GM18505 (cell line): ENCODE results near the gene LEMD1.

Source experiments
- ATAC-seq: cut with Tn5 transposase; IDR thresholded peaks from one replicate; pipeline ENCODE4 v1.9.1; 2021; ENCODE audit not compliant: unreplicated experiment
- POLR2A ChIP-seq: IDR thresholded peaks from 4 replicates; pipeline ENCODE4 v1.6.1; 2011; ENCODE audit warnings: borderline replicate concordance; ENCODE audit not compliant: insufficient read depth, insufficient read length; ENCODE audit errors: extremely low read depth

LEMD1 gene

GRCh38 chr1:205355075-205355453, 66.8 kb downstream of the LEMD1 start:
- ATAC-seq, result no peak
- no peak for TF ChIP-seq POLR2A

DNA sequence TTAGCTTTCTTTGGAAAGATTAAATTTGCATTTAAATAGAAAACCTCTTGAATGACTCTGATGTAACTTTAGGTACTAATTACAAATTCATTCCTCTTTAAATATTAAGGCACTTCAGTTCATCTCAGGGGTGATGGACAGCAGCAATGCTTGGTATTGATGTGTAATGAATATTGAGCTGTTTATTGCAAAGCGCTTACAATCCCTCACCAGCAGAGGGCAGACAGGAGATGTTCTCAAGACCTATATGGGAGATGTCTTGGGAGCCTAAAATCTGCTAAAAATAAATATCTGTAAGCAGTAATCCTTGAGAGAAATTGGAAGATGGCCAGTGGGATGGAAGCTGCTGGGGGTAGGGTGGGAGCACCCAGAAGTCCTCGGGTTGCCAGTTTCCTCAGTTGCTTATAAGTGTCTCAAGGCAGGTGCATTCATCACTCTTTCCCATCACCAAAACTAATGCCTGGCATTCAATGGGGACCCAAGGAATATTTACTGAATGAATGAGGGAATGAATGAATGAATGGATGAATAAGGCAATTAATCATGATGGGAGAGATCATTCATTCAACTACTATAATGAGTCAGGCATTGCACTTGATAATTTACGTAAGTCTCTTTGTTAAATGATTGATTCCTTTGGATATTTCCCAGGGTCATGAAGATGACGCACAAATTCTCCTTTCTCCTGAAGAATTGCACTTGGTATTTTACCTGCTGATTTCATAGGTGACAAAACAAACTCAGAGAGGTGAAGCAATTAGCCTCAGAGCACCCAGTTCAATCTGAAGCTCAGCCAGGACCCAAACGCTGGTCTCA, 67.4 kb downstream of the LEMD1 start:
- no peak for ATAC-seq
- TF ChIP-seq POLR2A, result no peak

DNA sequence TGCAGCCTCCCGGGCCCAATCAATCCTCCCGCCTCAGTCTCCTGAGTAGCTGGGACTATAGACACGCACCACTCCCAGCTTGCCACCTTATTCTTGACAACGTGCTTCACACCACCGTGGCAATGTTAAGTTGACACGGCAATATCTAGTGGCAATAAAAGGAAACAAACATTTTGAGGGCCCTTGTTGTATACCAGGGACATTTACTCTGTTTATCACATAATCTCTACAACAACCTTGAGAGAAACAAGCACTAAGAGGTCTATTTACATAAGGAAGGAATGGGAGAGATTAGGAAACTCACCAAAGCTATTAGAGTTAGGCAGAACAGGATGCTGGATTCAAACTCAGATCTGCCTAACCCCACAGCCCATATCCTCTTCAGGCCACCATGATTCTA, 68.2 kb downstream of the LEMD1 start:
- no peak for ATAC-seq
- no peak for TF ChIP-seq POLR2A

GRCh38 chr1:205353191-205353590, 68.7 kb downstream of the LEMD1 start:
- no peak for ATAC-seq
- no peak for TF ChIP-seq POLR2A

GRCh38 chr1:205351984-205352713, 69.7 kb downstream of the LEMD1 start:
- no peak for ATAC-seq

GRCh38 chr1:205350691-205351141, 71.1 kb downstream of the LEMD1 start:
- ATAC-seq, result no peak
- no peak for TF ChIP-seq POLR2A

More at GRCh38 chr1:205351984-205352713, 69.7 kb downstream of the LEMD1 start:
- no peak for TF ChIP-seq POLR2A

GRCh38 chr1:205350124-205350523, 71.7 kb downstream of the LEMD1 start:
- TF ChIP-seq POLR2A, result no peak
- no peak for ATAC-seq

DNA sequence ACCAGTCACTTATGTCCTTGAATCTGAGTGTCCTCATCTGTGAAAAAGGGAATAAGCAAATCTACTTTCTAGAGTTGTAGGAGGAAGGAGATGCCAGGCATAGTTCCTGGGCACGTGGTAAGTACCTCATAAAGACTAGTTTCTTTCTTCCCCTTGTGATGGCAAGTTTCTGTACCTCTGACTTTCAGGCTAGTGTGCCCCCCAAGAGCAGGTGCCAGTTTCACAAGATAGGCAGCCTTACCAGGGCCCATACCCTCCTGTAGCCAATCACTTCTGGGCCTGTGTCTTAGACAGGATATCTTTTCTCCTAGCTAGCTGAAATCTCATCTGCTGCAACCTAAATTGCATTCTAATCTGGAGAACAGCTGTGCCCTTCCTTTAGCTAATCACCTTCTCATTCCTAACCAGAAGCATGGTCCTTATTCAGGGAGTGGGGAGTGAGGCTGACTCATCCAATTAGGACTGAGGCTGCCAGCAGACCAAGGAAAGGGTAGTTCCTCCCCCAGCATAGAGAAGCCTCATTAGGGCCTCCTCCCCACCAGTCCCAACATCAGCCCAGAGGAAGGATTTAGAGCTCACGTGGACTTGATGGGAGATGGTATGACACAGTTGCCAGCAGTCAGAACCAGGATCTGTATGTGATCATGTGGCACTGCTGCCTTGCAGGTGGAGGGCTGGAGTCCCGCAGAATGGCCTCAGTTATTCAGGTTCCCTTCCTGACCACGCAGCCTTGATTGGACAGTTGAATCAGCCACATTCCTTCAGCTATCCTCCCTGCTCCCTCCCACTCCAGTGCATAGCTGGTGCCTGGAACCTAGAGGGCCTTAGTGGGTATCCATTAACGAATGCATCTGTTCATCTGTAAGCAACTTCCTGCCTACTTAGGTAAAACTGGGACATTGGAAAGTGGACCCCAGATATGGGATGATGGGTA, 73.0 kb downstream of the LEMD1 start:
- no peak for ATAC-seq

DNA sequence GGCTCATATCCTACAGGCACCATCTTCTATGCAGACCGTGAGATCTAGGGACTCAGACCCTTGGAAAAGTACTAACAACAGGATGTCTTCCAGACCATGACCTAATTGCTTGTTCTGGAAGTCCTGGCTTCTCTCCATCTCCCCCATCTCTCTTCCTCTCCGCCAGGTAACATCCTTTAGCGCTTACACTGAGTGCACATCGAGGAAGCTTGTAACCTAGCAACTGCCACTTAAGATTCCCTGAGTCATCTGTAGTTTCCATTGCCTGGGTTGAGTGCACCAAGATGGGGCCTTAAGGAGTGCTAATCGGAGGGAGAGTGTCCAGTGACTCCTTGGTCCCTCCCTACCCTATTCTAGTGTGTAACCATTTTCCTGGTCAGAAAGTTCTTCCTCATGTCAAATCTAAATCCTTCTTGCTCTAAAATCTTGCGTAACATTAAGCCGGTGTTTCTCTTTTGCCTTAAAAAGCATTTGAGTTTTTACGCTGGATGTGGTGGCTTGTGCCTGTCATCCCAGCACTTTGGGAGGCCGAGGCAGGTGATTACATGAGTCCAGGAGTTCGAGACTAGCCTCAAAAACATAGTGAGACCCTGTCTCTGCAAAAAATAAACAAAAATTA, 74.8 kb downstream of the LEMD1 start:
- no peak for TF ChIP-seq POLR2A
- ATAC-seq, result no peak

More for the DNA sequence above, 73.0 kb downstream of the LEMD1 start:
- no peak for TF ChIP-seq POLR2A

GRCh38 chr1:205345761-205346160, 76.1 kb downstream of the LEMD1 start:
- TF ChIP-seq POLR2A, result no peak
- no peak for ATAC-seq

GRCh38 chr1:205344066-205344928, 77.6 kb downstream of the LEMD1 start:
- no peak for TF ChIP-seq POLR2A
- ATAC-seq, result no peak
